GM19023 (cell line): ENCODE results near the gene GPATCH2.
"Not testable (repeated sequence)": the region's sequence is repeated elsewhere in the genome, so short reads cannot be mapped to it uniquely, and the experiment has no call there.

ENCODE experiments used
- ATAC-seq: cut with Tn5 transposase; IDR thresholded peaks from one replicate; pipeline ENCODE4 v1.9.1; 2021; ENCODE audit warnings: mild to moderate bottlenecking, moderate library complexity; ENCODE audit not compliant: unreplicated experiment

Gene GPATCH2

GRCh38 chr1:217526636-217527035, 104.3 kb downstream of the GPATCH2 start:
- no peak for ATAC-seq

- no peak for ATAC-seq
Observed at GRCh38 chr1:217525773-217526490, 105.0 kb downstream of the GPATCH2 start.

- no peak for ATAC-seq
Observed at GRCh38 chr1:217524787-217525520, 105.9 kb downstream of the GPATCH2 start.

- ATAC-seq: not testable (repeated sequence)
Observed at GRCh38 chr1:217523921-217524320, 107.0 kb downstream of the GPATCH2 start.

GRCh38 chr1:217522277-217522676, 108.6 kb downstream of the GPATCH2 start:
- ATAC-seq: no peak

GRCh38 chr1:217521317-217521716, 109.6 kb downstream of the GPATCH2 start:
- no peak for ATAC-seq

- ATAC-seq: no peak
Observed at GRCh38 chr1:217506878-217507277, 124.0 kb downstream of the GPATCH2 start.

GRCh38 chr1:217498209-217498608, 132.7 kb downstream of the GPATCH2 start:
- ATAC-seq: no peak

- peak; percentile 86 for ATAC-seq
Observed at GRCh38 chr1:217495249-217495648, 135.6 kb downstream of the GPATCH2 start.

GRCh38 chr1:217494767-217495166, 136.1 kb downstream of the GPATCH2 start:
- ATAC-seq: peak; percentile 67

- ATAC-seq: no peak
Observed at GRCh38 chr1:217493290-217493689, 137.6 kb downstream of the GPATCH2 start.

- no peak for ATAC-seq
Observed at GRCh38 chr1:217484871-217485270, 146.0 kb downstream of the GPATCH2 start.

GRCh38 chr1:217482356-217483102, 148.4 kb downstream of the GPATCH2 start:
- peak; percentile 99 for ATAC-seq

- no peak for ATAC-seq
Observed at GRCh38 chr1:217478450-217478849, 152.4 kb downstream of the GPATCH2 start.

- ATAC-seq: no peak
Observed at GRCh38 chr1:217472915-217473314, 158.0 kb downstream of the GPATCH2 start.

- ATAC-seq: no peak
Observed at GRCh38 chr1:217471403-217471802, 159.5 kb downstream of the GPATCH2 start.

GRCh38 chr1:217469983-217470382, 160.9 kb downstream of the GPATCH2 start:
- no peak for ATAC-seq

GRCh38 chr1:217465102-217465501, 165.8 kb downstream of the GPATCH2 start:
- no peak for ATAC-seq

GRCh38 chr1:217462666-217463065, 168.2 kb downstream of the GPATCH2 start:
- ATAC-seq: no peak

GRCh38 chr1:217462159-217462558, 168.7 kb downstream of the GPATCH2 start:
- no peak for ATAC-seq

GRCh38 chr1:217457016-217457415, 173.9 kb downstream of the GPATCH2 start:
- no peak for ATAC-seq

GRCh38 chr1:217456261-217456660, 174.6 kb downstream of the GPATCH2 start:
- no peak for ATAC-seq
